ENCODE measurements around the gene RABGAP1L.
"Not testable (repeated sequence)": the region's sequence is repeated elsewhere in the genome, so short reads cannot be mapped to it uniquely, and the experiment has no call there.

Gene RABGAP1L

GRCh38 chr1:174623324-174624035, 464.2 kb downstream of the RABGAP1L start:
- no peak for DNase-seq

GRCh38 chr1:174626031-174627025, 467.0 kb downstream of the RABGAP1L start:
- DNase-seq: no peak

- no peak for DNase-seq
Measured at GRCh38 chr1:174637487-174637886, 478.2 kb downstream of the RABGAP1L start.

GRCh38 chr1:174639461-174639860, 480.1 kb downstream of the RABGAP1L start:
- DNase-seq: no peak

- no peak for DNase-seq
Measured at GRCh38 chr1:174640783-174641182, 481.5 kb downstream of the RABGAP1L start.

- no peak for DNase-seq
Measured at GRCh38 chr1:174642393-174642792, 483.1 kb downstream of the RABGAP1L start.

- no peak for DNase-seq
Measured at GRCh38 chr1:174643206-174643605, 483.9 kb downstream of the RABGAP1L start.

- DNase-seq: not testable (repeated sequence)
Measured at GRCh38 chr1:174649572-174649971, 490.3 kb downstream of the RABGAP1L start.

GRCh38 chr1:174652569-174653280, 493.4 kb downstream of the RABGAP1L start:
- no peak for DNase-seq

- no peak for DNase-seq
Measured at GRCh38 chr1:174654560-174654959, 495.2 kb downstream of the RABGAP1L start.

GRCh38 chr1:174656409-174657059, 497.2 kb downstream of the RABGAP1L start:
- DNase-seq: no peak

GRCh38 chr1:174657411-174657810, 498.1 kb downstream of the RABGAP1L start:
- DNase-seq: no peak

GRCh38 chr1:174657893-174658292, 498.6 kb downstream of the RABGAP1L start:
- DNase-seq: no peak

- no peak for DNase-seq
Measured at GRCh38 chr1:174659823-174660222, 500.5 kb downstream of the RABGAP1L start.

GRCh38 chr1:174660476-174660875, 501.2 kb downstream of the RABGAP1L start:
- no peak for DNase-seq

GRCh38 chr1:174663358-174663757, 504.0 kb downstream of the RABGAP1L start:
- DNase-seq: no peak

GRCh38 chr1:174666248-174666647, 506.9 kb downstream of the RABGAP1L start:
- no peak for DNase-seq

GRCh38 chr1:174671826-174672225, 512.5 kb downstream of the RABGAP1L start:
- no peak for DNase-seq

- DNase-seq: no peak
Measured at GRCh38 chr1:174676856-174677255, 517.5 kb downstream of the RABGAP1L start.

- no peak for DNase-seq
Measured at GRCh38 chr1:174678657-174679056, 519.3 kb downstream of the RABGAP1L start.

GRCh38 chr1:174680101-174680500, 520.8 kb downstream of the RABGAP1L start:
- DNase-seq: no peak

GRCh38 chr1:174682419-174683008, 523.2 kb downstream of the RABGAP1L start:
- no peak for DNase-seq

Data from stimulated activated CD4-positive, alpha-beta T cell treated with anti-CD3 and anti-CD28 coated beads, Interleukin-12 subunit alpha, Interleukin-12 subunit beta, amount 100 ng/mL, for 4 hours (primary cell).